Gastroesophageal sphincter (tissue), 3 donors: Measurements from ENCODE around the gene CCDC178.

Experiments
- CTCF ChIP-seq, 4 experiments: fragments of 200-600 bp in 2 of 4; fragments of 450-650 bp in 2 of 4; sonication (generic) in 1 of 4; IDR thresholded peaks; one replicate each; pipeline ENCODE4 v1.5.1; 2017 to 2019; ENCODE audit warnings: antibody characterized with exemption in 4 of 4, mild to moderate bottlenecking in 2 of 4, moderate library complexity in 2 of 4
- EP300 ChIP-seq: sonication (generic); formaldehyde crosslinking; IDR thresholded peaks from one replicate; pipeline ENCODE4 v1.6.1; 2017; ENCODE audit warnings: antibody characterized with exemption, mild to moderate bottlenecking
- POLR2A ChIP-seq, 2 donors: fragments of 450-650 bp; IDR thresholded peaks; one replicate each; pipeline ENCODE4 v1.6.1; 2017; ENCODE audit warnings: antibody characterized with exemption in 2 of 2, mild to moderate bottlenecking in 2 of 2, moderate library complexity in 1 of 2
- POLR2AphosphoS5 ChIP-seq: sonication (generic); formaldehyde crosslinking; IDR thresholded peaks from one replicate; pipeline ENCODE4 v1.6.1; 2017; ENCODE audit warnings: antibody characterized with exemption

GRCh38 chr18:33074125-33074524, 366.4 kb downstream of the CCDC178 start:
- TF ChIP-seq POLR2AphosphoS5 (no peak), POLR2A (IDR thresholded peaks at IDR 0.05) (no peak), CTCF (IDR thresholded peaks at IDR 0.05) (no peak), EP300 (no peak)
